ENCODE data around the gene RAD17. TPM values are rescaled to one million over a fixed set of nuclear protein-coding genes. Genes with fewer than 3 reads are reported as not detected.
"Not testable (repeated sequence)": the region's sequence is repeated elsewhere in the genome, so short reads cannot be mapped to it uniquely, and the experiment has no call there.

Gene RAD17
- polyA plus RNA-seq, 12 donors: 25.8 to 38.8 (median 29.2) TPM; not detected in 1

- not testable (repeated sequence) for DNase-seq
Observed at GRCh38 chr5:69455428-69455988, 85.9 kb downstream of the RAD17 start.

DNA sequence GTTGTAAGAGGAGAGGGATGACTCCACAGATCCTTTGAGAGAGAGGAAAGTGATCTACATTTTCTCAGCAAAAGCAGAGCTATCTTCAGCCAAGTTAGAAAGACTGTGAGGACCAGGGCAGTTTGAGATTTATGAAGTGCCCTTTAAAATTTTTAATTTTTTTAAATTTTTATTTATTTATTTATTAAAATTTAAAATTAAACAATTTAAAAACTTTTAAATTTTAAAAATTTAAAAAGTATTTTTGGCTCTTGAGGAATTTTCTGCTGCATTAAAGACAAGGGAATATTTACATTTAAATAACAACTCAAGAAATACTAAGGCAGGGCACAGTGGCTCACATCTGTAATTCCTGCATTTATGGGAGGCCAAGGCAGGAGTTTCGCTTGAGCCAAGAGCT, 92.6 kb downstream of the RAD17 start:
- DNase-seq: no peak

Other genes with a start within 250 kb of the RAD17 start
- 10 to 100 TPM in 11 of 12 donors, not detected in 1; 22.7 to 62.5 (median 40.4) TPM for gene CCNB1, start 202.7 kb upstream of the RAD17 start, polyA plus RNA-seq (ENCODE audit: insufficient read length in 12 of 12)
- 10 to 100 TPM in 10 of 12 donors, 1 to 10 TPM in 1, not detected in 1; 8.2 to 27.0 (median 15.2) TPM for gene CENPH, start 180.2 kb upstream of the RAD17 start, polyA plus RNA-seq (ENCODE audit: insufficient read length in 12 of 12)
- 10 to 100 TPM in 11 of 12 donors, not detected in 1; 18.7 to 27.8 (median 23.1) TPM for gene CDK7, start 134.9 kb upstream of the RAD17 start, polyA plus RNA-seq (ENCODE audit: insufficient read length in 12 of 12)
- 10 to 100 TPM in 1 of 12 donors, 1 to 10 TPM in 10, not detected in 1; 2.6 to 11.9 (median 3.9) TPM for gene CCDC125, start 37.0 kb upstream of the RAD17 start, polyA plus RNA-seq (ENCODE audit: insufficient read length in 12 of 12)
- gene AK6, start 298 bp upstream of the RAD17 start, polyA plus RNA-seq (ENCODE audit: insufficient read length in 12 of 12): 10 to 100 TPM in 11 of 12 donors, not detected in 1; 31.2 to 55.5 (median 43.9) TPM
- 10 to 100 TPM in 11 of 12 donors, not detected in 1; 30.2 to 52.8 (median 42.9) TPM for gene TAF9, start 298 bp upstream of the RAD17 start, polyA plus RNA-seq (ENCODE audit: insufficient read length in 12 of 12)
- gene MARVELD2, start 45.3 kb downstream of the RAD17 start, polyA plus RNA-seq (ENCODE audit: insufficient read length in 12 of 12): 1 to 10 TPM in 3 of 12 donors, under 1 TPM in 8, not detected in 1; 0.18 to 6.2 (median 0.37) TPM
- 10 to 100 TPM in 1 of 12 donors, 1 to 10 TPM in 8, under 1 TPM in 2, not detected in 1; 0.67 to 17.2 (median 2.2) TPM for gene OCLN, start 123.0 kb downstream of the RAD17 start, polyA plus RNA-seq (ENCODE audit: insufficient read length in 12 of 12)
- 10 to 100 TPM in 11 of 12 donors, not detected in 1; 25.6 to 60.7 (median 34.9) TPM for gene GTF2H2C, start 190.4 kb downstream of the RAD17 start, polyA plus RNA-seq (ENCODE audit: insufficient read length in 12 of 12)